ENCODE results near the gene ZBTB47. TPM values are rescaled to one million over a fixed set of nuclear protein-coding genes. Genes with fewer than 3 reads are reported as not detected.

Gene ZBTB47
- total and polyA plus RNA-seq, 2 experiments from 2014 or later, result 5.2 to 72.8 TPM

DNA sequence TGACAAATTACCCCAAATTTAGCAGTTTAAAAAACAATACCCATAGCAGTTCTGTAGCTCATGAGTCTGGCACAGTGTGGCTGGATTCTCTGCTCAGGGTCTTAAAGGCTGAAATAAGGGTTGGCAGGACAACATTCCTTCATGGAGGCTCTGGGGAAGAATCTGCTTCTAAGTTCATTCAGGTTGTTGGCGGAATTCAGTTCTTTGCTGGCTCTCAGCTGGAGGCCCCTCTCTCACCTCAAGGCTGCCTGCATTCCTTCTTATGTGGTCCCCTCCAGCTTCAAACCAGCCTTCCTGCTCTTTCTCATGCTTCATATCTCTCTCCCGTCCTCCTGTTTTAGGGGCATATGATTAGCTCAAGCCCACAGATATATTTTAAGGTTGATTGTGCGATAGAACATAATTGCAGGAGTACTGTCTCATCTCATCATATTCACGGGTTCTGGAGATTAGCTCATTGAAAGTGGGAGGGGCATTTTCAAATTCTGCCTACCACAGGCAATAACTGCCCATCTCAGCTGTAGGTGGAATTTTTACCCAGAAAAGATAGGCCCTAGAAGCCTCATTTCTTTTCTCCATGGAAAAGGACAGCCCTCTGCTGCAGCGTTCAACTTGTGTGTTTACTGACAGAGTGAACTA lies 5.6 kb upstream of the ZBTB47 start:
- H2AFZ ChIP-seq, result no peak overlapping the region
- no peak overlapping the region for H3K4me2 ChIP-seq (ENCODE audit: unreplicated experiment)
- peak overlapping the region; percentile 16 for H3K27ac ChIP-seq
- H3K36me3 ChIP-seq (ENCODE audit: low read depth), result peaks cover 39% of the 10 kb centered on the region
- no peaks in the 10 kb centered on the region for H3K27me3 ChIP-seq (replicated peaks; ENCODE audit: insufficient read depth)
- no peaks in the 10 kb centered on the region for H4K20me1 ChIP-seq (ENCODE audit: insufficient read depth)
- H3K79me2 ChIP-seq (ENCODE audit: insufficient read depth), result peaks cover 82% of the 10 kb centered on the region
- H3K9ac ChIP-seq, result peak overlapping the region; percentile 17; the same call in 1 of the 2 replicates
- in situ Hi-C loops (cut with MboI), result no loop called here
- peaks cover 44% of the 10 kb centered on the region for H3K4me1 ChIP-seq (ENCODE audit: insufficient read depth)
- DNase-seq, result no peak
- peaks cover 68% of the 10 kb centered on the region for H3F3A ChIP-seq (ENCODE audit: insufficient read depth)
- 50 to 51% methylated on average over 5 of the region's 5 CpGs for WGBS, 2 experiments (ENCODE audit: low coverage in 1 of 2, low lambda C conversion rate in 2 of 2, missing lambda C conversion rate in 2 of 2)
- H3K4me3 ChIP-seq, result no peak overlapping the region
- no peaks in the 10 kb centered on the region for H3K9me2 ChIP-seq (ENCODE audit: insufficient read depth)
- TF ChIP-seq EZH2phosphoT487 (IDR thresholded peaks at IDR 0.05; ENCODE audit: insufficient read depth, low read depth) (no peak), EZH2 (IDR thresholded peaks at IDR 0.05; ENCODE audit: insufficient read depth, poor library complexity, severe bottlenecking) (no peak)
- H3K9me3 ChIP-seq (ENCODE audit: low read depth), result no peaks in the 10 kb centered on the region

DNA sequence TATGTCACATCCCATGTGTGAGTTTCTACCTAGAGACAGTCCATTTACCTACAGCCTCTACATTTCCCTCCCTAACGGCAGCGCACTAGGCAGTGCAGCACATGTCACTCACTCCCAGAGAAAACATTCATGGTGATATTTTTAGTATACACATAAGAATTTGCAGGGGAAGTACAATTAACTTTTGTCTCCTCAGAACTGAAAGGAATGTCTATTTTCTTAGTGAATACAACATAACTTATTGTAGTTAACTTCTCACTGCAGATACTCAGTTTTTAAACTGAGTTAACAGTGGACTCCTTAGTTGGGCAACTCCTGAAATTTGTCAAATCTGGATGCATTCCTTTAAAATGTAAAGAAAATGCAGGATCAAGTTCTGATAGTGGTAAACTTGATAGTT lies 4.5 kb upstream of the ZBTB47 start:
- peak overlapping the region; percentile 17; the same call in 1 of the 2 replicates for H3K9ac ChIP-seq
- peaks cover 28% of the 10 kb centered on the region for H3K36me3 ChIP-seq (ENCODE audit: low read depth)
- H3K9me3 ChIP-seq (ENCODE audit: low read depth), result no peaks in the 10 kb centered on the region
- H2AFZ ChIP-seq, result no peak overlapping the region
- no peaks in the 10 kb centered on the region for H4K20me1 ChIP-seq (ENCODE audit: insufficient read depth)
- H3F3A ChIP-seq (ENCODE audit: insufficient read depth), result peaks cover 57% of the 10 kb centered on the region
- in situ Hi-C loops (cut with MboI), result no loop called here
- H3K4me2 ChIP-seq (ENCODE audit: unreplicated experiment), result no peak overlapping the region
- no peaks in the 10 kb centered on the region for H3K9me2 ChIP-seq (ENCODE audit: insufficient read depth)
- no peak overlapping the region for H3K27ac ChIP-seq
- TF ChIP-seq EZH2phosphoT487 (IDR thresholded peaks at IDR 0.05; ENCODE audit: insufficient read depth, low read depth), result no peak
- no peak for TF ChIP-seq EZH2 (IDR thresholded peaks at IDR 0.05; ENCODE audit: insufficient read depth, poor library complexity, severe bottlenecking)
- no peaks in the 10 kb centered on the region for H3K27me3 ChIP-seq (replicated peaks; ENCODE audit: insufficient read depth)
- peaks cover 46% of the 10 kb centered on the region for H3K4me1 ChIP-seq (ENCODE audit: insufficient read depth)
- H3K79me2 ChIP-seq (ENCODE audit: insufficient read depth), result peaks cover 82% of the 10 kb centered on the region
- no peak for DNase-seq
- WGBS, 2 experiments (ENCODE audit: low coverage in 1 of 2, low lambda C conversion rate in 2 of 2, missing lambda C conversion rate in 2 of 2), result 70 to 71% methylated on average over 2 of the region's 2 CpGs
- no peak overlapping the region for H3K4me3 ChIP-seq

DNA sequence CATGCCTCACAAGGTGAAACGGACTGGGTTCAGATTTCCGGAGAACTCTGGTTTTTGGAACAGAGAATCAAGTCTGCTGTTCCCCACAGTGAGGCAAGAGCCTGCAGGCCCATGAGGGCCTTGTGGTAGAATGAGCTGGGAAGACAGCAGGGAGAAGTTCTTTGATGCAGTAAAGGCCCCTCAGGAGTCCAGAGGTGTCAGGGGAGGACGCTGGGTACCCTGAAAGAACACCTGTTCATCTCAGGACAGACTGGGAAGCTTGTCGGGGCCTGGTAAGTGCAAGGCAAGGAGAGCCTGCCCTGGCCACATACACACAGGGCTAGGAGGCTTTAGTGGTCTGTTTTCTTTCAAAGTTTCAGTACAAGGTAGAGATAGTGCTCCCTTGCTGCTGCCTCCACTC lies 3.7 kb upstream of the ZBTB47 start:
- no peak for TF ChIP-seq EZH2 (IDR thresholded peaks at IDR 0.05; ENCODE audit: insufficient read depth, poor library complexity, severe bottlenecking)
- no peak for TF ChIP-seq EZH2phosphoT487 (IDR thresholded peaks at IDR 0.05; ENCODE audit: insufficient read depth, low read depth)
- Histone ChIP-seq H3K27me3 (replicated peaks; ENCODE audit: insufficient read depth) (no peaks in the 10 kb centered on the region), H3K79me2 (ENCODE audit: insufficient read depth) (peaks cover 79% of the 10 kb centered on the region), H3K4me3 (no peak overlapping the region), H2AFZ (no peak overlapping the region), H3K9me2 (ENCODE audit: insufficient read depth) (no peaks in the 10 kb centered on the region), H3K4me2 (ENCODE audit: unreplicated experiment) (no peak overlapping the region), H3F3A (ENCODE audit: insufficient read depth) (peaks cover 56% of the 10 kb centered on the region), H4K20me1 (ENCODE audit: insufficient read depth) (no peaks in the 10 kb centered on the region), H3K27ac (peak overlapping the region; percentile 92), H3K9me3 (ENCODE audit: low read depth) (no peaks in the 10 kb centered on the region), H3K4me1 (ENCODE audit: insufficient read depth) (peaks cover 46% of the 10 kb centered on the region), H3K9ac (no peak overlapping the region), H3K36me3 (ENCODE audit: low read depth) (peaks cover 25% of the 10 kb centered on the region)
- 53 to 68% methylated on average over 4 of the region's 4 CpGs for WGBS, 2 experiments (ENCODE audit: low coverage in 1 of 2, low lambda C conversion rate in 2 of 2, missing lambda C conversion rate in 2 of 2)
- in situ Hi-C loops (cut with MboI), result no loop called here
- DNase-seq, result no peak

DNA sequence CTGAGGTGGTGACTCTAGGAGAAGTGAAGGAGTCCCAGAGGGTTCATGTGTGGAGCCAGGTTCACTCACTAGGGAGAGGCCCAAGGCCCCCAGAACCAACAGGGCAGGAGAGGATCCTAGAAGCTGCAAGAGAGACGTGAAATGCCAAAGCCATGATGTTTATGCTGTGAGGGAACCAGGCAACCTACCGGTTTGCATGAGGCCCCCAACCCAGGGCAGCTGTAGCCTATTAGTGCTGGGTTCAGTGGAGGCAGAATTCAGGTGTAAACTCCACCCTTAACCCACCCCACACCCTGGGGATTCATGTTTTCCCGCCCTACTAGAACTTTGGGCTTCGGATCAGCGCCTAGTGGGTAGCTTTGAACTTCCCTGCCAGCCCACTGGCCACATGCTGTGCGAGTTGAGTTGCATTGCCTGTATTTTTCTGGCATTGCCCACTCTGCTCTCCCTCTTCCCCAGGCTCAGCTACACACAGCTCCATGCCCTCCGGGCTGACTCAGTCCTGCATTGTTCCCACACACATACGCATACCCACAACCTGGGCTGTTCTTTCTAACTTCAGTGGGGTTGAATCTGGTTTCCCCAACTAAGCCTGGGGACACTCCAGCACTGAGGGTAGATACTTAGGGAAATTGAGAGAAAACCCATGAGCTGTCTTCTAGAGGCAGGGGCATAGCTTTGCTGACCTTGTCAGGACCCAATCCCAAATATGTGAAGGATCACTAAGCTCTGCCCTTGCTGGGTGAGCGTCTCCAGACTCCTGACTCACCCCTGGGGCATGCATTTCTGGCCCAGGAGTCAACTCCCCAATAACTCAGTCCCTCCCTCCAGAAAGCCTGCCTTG lies 2.0 kb upstream of the ZBTB47 start:
- no peaks in the 10 kb centered on the region for H4K20me1 ChIP-seq (ENCODE audit: insufficient read depth)
- no peaks in the 10 kb centered on the region for H3K27me3 ChIP-seq (replicated peaks; ENCODE audit: insufficient read depth)
- H3K9me2 ChIP-seq (ENCODE audit: insufficient read depth), result no peaks in the 10 kb centered on the region
- peak; percentile 92 for DNase-seq
- no peak for TF ChIP-seq EZH2phosphoT487 (IDR thresholded peaks at IDR 0.05; ENCODE audit: insufficient read depth, low read depth)
- no peak for TF ChIP-seq EZH2 (IDR thresholded peaks at IDR 0.05; ENCODE audit: insufficient read depth, poor library complexity, severe bottlenecking)
- H3K27ac ChIP-seq, result peak overlapping the region; percentile 92
- peak overlapping the region; percentile 96 for H3K4me3 ChIP-seq
- H3K4me2 ChIP-seq (ENCODE audit: unreplicated experiment), result peak overlapping the region; percentile 85
- H3K79me2 ChIP-seq (ENCODE audit: insufficient read depth), result peaks cover 79% of the 10 kb centered on the region
- peaks cover 9% of the 10 kb centered on the region for H3K36me3 ChIP-seq (ENCODE audit: low read depth)
- H3K9ac ChIP-seq, result peak overlapping the region; percentile 97
- H2AFZ ChIP-seq, result no peak overlapping the region
- 3% methylated on average over 9 of the region's 9 CpGs for WGBS, 2 experiments (ENCODE audit: low coverage in 1 of 2, low lambda C conversion rate in 2 of 2, missing lambda C conversion rate in 2 of 2)
- peaks cover 49% of the 10 kb centered on the region for H3F3A ChIP-seq (ENCODE audit: insufficient read depth)
- H3K4me1 ChIP-seq (ENCODE audit: insufficient read depth), result peaks cover 60% of the 10 kb centered on the region
- no peaks in the 10 kb centered on the region for H3K9me3 ChIP-seq (ENCODE audit: low read depth)
- in situ Hi-C loops (cut with MboI), result no loop called here

Data from GM23248 (cell line).